BJ (cell line): ENCODE results near the gene TRIM39. TPM values are rescaled to one million over a fixed set of nuclear protein-coding genes. Genes with fewer than 3 reads are reported as not detected.

Experiments used
- CTCF ChIA-PET: fragments of 350-600 bp; formaldehyde crosslinking; extraction: SDS; loops from one replicate; lab custom pipeline; 2021; ENCODE audit warnings: antibody characterized with exemption, inconsistent platforms; lab: Yijun Ruan, JAX
- POLR2A ChIA-PET: fragments of 300-600 bp; sonication (Branson Sonifier 250); formaldehyde crosslinking; extraction: SDS; loops from one replicate; lab custom pipeline; 2021; ENCODE audit warnings: antibody characterized with exemption; lab: Charles Lee
- DNase-seq: peaks from one replicate; pipeline ENCODE4 v3.0.0-alpha.2; 2011; ENCODE audit warnings: low read depth
- H3K27me3 ChIP-seq: 2 replicates; pipeline ENCODE4 v1.6.0; 2011; ENCODE audit warnings: low read length; ENCODE audit not compliant: control insufficient read depth, insufficient read depth
- H3K36me3 ChIP-seq: 2 replicates; pipeline ENCODE4 v1.5.1; 2011; ENCODE audit warnings: low read length; ENCODE audit not compliant: control insufficient read depth, insufficient read depth
- H3K4me3 ChIP-seq: 2 replicates; pipeline ENCODE4 v1.5.1; 2011; ENCODE audit warnings: low read depth, mild to moderate bottlenecking, control low read depth, low read length
- polyA plus RNA-seq: library from polyadenylated mRNA; depleted of rRNA; stranded (reverse); fragments of >200 nt; gene quantifications from 2 replicates; pipeline ENCODE4 v1.2.3, GENCODE V29; 2011
- TF ChIP-seq, protein P1 (sequence below): IDR thresholded peaks from 2 replicates; pipeline ENCODE4 v1.5.1; 2011; ENCODE audit warnings: low read depth, mild to moderate bottlenecking, control low read depth, inconsistent platforms, low read length, moderate library complexity; ENCODE audit not compliant: insufficient read depth

TRIM39 gene
- polyA plus RNA-seq, 1 experiment = 8.1 TPM

DNA sequence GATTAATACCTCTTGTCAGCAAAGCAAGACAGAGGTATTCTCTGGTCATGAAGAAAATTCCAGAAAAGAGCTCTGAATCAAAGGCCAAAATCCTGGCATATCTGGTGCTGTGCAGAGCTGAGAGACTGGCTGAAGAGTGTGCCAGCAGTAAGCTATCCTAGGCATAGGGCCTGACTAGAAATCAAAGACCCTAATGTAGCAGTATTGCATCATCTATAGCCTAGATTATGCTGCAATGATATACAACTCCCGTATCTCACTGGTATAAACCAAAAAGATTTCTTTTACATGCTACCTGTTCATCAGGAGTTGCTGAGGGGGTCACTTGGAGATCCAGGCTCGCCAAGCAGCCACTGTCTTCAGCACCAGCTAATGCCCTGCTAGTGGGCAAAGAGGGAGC is 30.9 kb upstream of the TRIM39 start:
- CTCF ChIA-PET = no interaction called here
- Histone ChIP-seq H3K27me3 (no peaks in the 10 kb centered on the region), H3K36me3 (peaks cover 13% of the 10 kb centered on the region), H3K4me3 (no peak overlapping the region)
- DNase-seq = no peak
- TF ChIP-seq, protein P1, sequence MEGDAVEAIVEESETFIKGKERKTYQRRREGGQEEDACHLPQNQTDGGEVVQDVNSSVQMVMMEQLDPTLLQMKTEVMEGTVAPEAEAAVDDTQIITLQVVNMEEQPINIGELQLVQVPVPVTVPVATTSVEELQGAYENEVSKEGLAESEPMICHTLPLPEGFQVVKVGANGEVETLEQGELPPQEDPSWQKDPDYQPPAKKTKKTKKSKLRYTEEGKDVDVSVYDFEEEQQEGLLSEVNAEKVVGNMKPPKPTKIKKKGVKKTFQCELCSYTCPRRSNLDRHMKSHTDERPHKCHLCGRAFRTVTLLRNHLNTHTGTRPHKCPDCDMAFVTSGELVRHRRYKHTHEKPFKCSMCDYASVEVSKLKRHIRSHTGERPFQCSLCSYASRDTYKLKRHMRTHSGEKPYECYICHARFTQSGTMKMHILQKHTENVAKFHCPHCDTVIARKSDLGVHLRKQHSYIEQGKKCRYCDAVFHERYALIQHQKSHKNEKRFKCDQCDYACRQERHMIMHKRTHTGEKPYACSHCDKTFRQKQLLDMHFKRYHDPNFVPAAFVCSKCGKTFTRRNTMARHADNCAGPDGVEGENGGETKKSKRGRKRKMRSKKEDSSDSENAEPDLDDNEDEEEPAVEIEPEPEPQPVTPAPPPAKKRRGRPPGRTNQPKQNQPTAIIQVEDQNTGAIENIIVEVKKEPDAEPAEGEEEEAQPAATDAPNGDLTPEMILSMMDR = no peak
- POLR2A ChIA-PET = interaction anchor here (0.6 kb wide), 1 partner anchor 645 kb away, joined by 3 read pairs; no protein-coding TSS in a partner anchor

DNA sequence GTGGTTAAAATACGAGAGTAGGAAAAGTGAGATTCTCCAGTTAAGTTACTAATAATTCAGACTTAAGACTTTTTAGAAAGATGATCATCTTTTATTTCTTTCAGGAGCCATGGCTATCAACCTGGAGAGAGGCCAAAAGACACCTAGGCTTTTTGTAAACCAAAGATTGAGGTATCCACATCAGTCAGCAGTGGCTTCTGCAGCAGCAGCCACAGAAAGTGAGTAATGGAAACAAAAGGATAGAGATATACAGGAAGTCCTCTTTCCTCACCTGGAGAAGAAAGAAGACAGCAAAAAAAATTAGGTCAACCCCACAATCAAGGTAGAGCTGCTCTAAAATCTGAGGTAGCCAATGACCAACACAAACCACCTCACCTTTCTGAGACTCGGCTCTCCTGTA is 22.7 kb upstream of the TRIM39 start:
- DNase-seq = no peak
- POLR2A ChIA-PET = no interaction called here
- CTCF ChIA-PET = no interaction called here

DNA sequence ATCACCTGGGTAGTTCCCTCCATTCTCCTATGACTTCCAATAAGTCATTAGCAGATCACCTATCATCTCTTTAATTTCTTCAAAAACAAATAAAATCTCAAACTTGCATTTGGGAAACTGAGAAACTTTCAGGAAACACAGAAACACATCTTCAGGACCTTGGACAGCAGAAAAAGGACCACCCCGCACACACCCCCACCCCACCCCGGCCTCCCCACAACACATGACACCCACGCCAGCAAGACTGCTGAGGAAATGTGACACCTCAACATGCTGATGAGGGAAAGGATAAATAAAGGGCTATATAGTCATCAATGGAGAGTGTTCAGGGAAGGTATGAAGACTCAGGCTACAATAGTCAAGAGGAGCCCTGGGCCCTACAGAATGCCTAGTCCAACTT is 15.6 kb upstream of the TRIM39 start:
- no peak for DNase-seq
- CTCF ChIA-PET = no interaction called here
- TF ChIP-seq, protein P1 = no peak
- H3K4me3 ChIP-seq = no peak overlapping the region
- peaks cover 4% of the 10 kb centered on the region; the same call in 1 of the 2 replicates for H3K36me3 ChIP-seq
- POLR2A ChIA-PET = no interaction called here
- no peaks in the 10 kb centered on the region for H3K27me3 ChIP-seq

More for the DNA sequence above, 22.7 kb upstream of the TRIM39 start:
- Histone ChIP-seq H3K4me3 (no peak overlapping the region), H3K27me3 (no peaks in the 10 kb centered on the region), H3K36me3 (peaks cover 7% of the 10 kb centered on the region)
- TF ChIP-seq, protein P1 = no peak

DNA sequence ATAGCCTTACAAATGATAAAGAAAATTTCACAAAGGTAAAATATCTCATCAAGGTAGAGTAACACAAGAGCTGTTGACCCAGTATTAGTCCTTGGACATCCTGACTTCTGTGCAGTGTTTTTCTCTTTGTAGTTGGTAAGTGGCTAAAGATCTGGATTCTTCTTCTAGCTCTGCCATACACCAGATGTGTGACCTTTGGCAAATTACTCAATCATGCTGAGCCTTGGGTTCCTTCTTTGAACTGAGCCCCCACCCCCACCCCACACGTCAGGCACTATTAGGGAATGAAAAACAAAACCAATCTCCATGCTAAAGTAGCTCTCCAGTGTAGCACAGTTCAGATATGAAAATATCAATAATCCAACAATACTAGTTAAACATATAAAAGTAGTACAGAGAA is 15.1 kb upstream of the TRIM39 start:
- DNase-seq = no peak
- no peak overlapping the region for H3K4me3 ChIP-seq
- CTCF ChIA-PET = interaction anchor here (0.6 kb wide), 1 partner anchor 200 kb away, joined by 3 read pairs; no protein-coding TSS in a partner anchor
- POLR2A ChIA-PET = no interaction called here
- H3K36me3 ChIP-seq = peaks cover 4% of the 10 kb centered on the region; the same call in 1 of the 2 replicates
- TF ChIP-seq, protein P1 = no peak
- no peaks in the 10 kb centered on the region for H3K27me3 ChIP-seq

DNA sequence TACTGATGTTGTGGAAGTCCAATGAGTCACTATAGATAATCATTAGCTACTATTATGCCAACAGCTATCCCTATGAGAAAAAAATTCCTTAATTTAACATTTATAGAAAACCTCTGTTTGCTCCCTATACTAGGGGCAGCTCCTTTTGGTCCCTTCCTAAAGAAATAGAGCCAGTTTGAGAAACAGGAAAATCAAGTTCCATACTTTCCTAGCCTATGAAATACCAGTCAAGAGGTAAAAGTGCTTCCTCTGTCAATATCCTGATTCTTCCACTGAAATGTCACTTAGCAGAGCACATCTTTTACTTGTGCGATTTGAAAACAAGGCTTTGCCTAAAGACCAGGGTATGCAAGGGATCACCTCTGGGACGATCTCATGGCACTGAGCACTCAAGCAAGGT is 14.5 kb upstream of the TRIM39 start:
- no peak for DNase-seq
- Histone ChIP-seq H3K4me3 (no peak overlapping the region), H3K27me3 (no peaks in the 10 kb centered on the region), H3K36me3 (peaks cover 4% of the 10 kb centered on the region; the same call in 1 of the 2 replicates)
- TF ChIP-seq, protein P1 = no peak
- CTCF ChIA-PET = interaction anchor here (0.6 kb wide), 1 partner anchor 199 kb away, joined by 3 read pairs; no protein-coding TSS in a partner anchor
- POLR2A ChIA-PET = no interaction called here
